ENCODE measurements around the gene BPTF.
"Not testable (repeated sequence)": the region's sequence is repeated elsewhere in the genome, so short reads cannot be mapped to it uniquely, and the experiment has no call there.

BPTF gene

GRCh38 chr17:67911059-67911782 lies 85.9 kb downstream of the BPTF start:
- TF ChIP-seq ZNF274 (IDR thresholded peaks at IDR 0.05; ENCODE audit: low read depth, low read length): no peak
- H3K4me3 ChIP-seq (ENCODE audit: low read length): no peak overlapping the region

- TF ChIP-seq ZNF274 (IDR thresholded peaks at IDR 0.05; ENCODE audit: low read depth, low read length): no peak
- H3K4me3 ChIP-seq (ENCODE audit: low read length): no peak overlapping the region
Measured at GRCh38 chr17:67912088-67912487, 86.8 kb downstream of the BPTF start.

GRCh38 chr17:67912656-67913055 lies 87.4 kb downstream of the BPTF start:
- H3K4me3 ChIP-seq (ENCODE audit: low read length): no peak overlapping the region
- no peak for TF ChIP-seq ZNF274 (IDR thresholded peaks at IDR 0.05; ENCODE audit: low read depth, low read length)

GRCh38 chr17:67920212-67920611 lies 94.9 kb downstream of the BPTF start:
- H3K4me3 ChIP-seq (ENCODE audit: low read length): no peak overlapping the region
- TF ChIP-seq ZNF274 (IDR thresholded peaks at IDR 0.05; ENCODE audit: low read depth, low read length): no peak

GRCh38 chr17:67922503-67922902 lies 97.2 kb downstream of the BPTF start:
- no peak for TF ChIP-seq ZNF274 (IDR thresholded peaks at IDR 0.05; ENCODE audit: low read depth, low read length)
- H3K4me3 ChIP-seq (ENCODE audit: low read length): no peak overlapping the region

- H3K4me3 ChIP-seq (ENCODE audit: low read length): not testable (repeated sequence)
Measured at GRCh38 chr17:67928842-67929241, 103.5 kb downstream of the BPTF start.

GRCh38 chr17:67931227-67931626 lies 105.9 kb downstream of the BPTF start:
- no peak for TF ChIP-seq ZNF274 (IDR thresholded peaks at IDR 0.05; ENCODE audit: low read depth, low read length)
- no peak overlapping the region for H3K4me3 ChIP-seq (ENCODE audit: low read length)

GRCh38 chr17:67942810-67943209 lies 117.5 kb downstream of the BPTF start:
- TF ChIP-seq ZNF274 (IDR thresholded peaks at IDR 0.05; ENCODE audit: low read depth, low read length): no peak

GRCh38 chr17:67944035-67944434 lies 118.7 kb downstream of the BPTF start:
- H3K4me3 ChIP-seq (ENCODE audit: low read length): no peak overlapping the region
- no peak for TF ChIP-seq ZNF274 (IDR thresholded peaks at IDR 0.05; ENCODE audit: low read depth, low read length)

More at GRCh38 chr17:67942810-67943209, 117.5 kb downstream of the BPTF start:
- H3K4me3 ChIP-seq (ENCODE audit: low read length): no peak overlapping the region

GRCh38 chr17:67946513-67946912 lies 121.2 kb downstream of the BPTF start:
- H3K4me3 ChIP-seq (ENCODE audit: low read length): no peak overlapping the region
- TF ChIP-seq ZNF274 (IDR thresholded peaks at IDR 0.05; ENCODE audit: low read depth, low read length): no peak

GRCh38 chr17:67947325-67947813 lies 122.1 kb downstream of the BPTF start:
- no peak overlapping the region for H3K4me3 ChIP-seq (ENCODE audit: low read length)

GRCh38 chr17:67950945-67951344 lies 125.6 kb downstream of the BPTF start:
- H3K4me3 ChIP-seq (ENCODE audit: low read length): no peak overlapping the region
- no peak for TF ChIP-seq ZNF274 (IDR thresholded peaks at IDR 0.05; ENCODE audit: low read depth, low read length)

More at GRCh38 chr17:67947325-67947813, 122.1 kb downstream of the BPTF start:
- no peak for TF ChIP-seq ZNF274 (IDR thresholded peaks at IDR 0.05; ENCODE audit: low read depth, low read length)

GRCh38 chr17:67959510-67959909 lies 134.2 kb downstream of the BPTF start:
- TF ChIP-seq ZNF274 (IDR thresholded peaks at IDR 0.05; ENCODE audit: low read depth, low read length): no peak
- H3K4me3 ChIP-seq (ENCODE audit: low read length): no peak overlapping the region

GRCh38 chr17:67960276-67960675 lies 135.0 kb downstream of the BPTF start:
- not testable (repeated sequence) for H3K4me3 ChIP-seq (ENCODE audit: low read length)

- H3K4me3 ChIP-seq (ENCODE audit: low read length): not testable (repeated sequence)
Measured at GRCh38 chr17:67962156-67962555, 136.9 kb downstream of the BPTF start.

- not testable (repeated sequence) for H3K4me3 ChIP-seq (ENCODE audit: low read length)
Measured at GRCh38 chr17:67963145-67963572, 137.9 kb downstream of the BPTF start.

Data from GM08714 (cell line).